Amniotic stem cell (primary cell): ENCODE measurements around the gene FGD3.

ENCODE experiments used
- DNase-seq: peaks from one replicate; lab custom pipeline; 2025; lab: John Stamatoyannopoulos, UW

FGD3 gene

DNA sequence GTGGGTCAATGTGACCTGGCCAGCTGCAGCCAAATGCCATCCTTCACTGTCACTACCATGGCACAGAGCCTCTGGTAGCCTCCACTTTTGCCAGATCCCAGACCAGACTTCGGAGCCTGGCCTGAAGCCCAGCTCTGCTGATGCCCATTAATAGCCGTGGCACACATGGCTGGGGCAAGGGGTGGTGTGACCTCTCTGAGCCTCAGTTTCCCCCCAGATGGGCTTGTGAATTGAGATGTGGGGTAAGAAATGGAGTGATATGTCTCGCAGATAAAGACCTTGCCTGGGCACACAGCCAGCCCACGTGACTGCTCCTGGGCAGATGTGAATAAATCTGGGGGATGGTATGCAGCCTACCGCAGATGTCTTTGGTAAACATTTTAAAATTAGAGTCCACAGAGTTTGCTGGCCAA lies 125.1 kb downstream of the FGD3 start:
- DNase-seq: no peak

DNA sequence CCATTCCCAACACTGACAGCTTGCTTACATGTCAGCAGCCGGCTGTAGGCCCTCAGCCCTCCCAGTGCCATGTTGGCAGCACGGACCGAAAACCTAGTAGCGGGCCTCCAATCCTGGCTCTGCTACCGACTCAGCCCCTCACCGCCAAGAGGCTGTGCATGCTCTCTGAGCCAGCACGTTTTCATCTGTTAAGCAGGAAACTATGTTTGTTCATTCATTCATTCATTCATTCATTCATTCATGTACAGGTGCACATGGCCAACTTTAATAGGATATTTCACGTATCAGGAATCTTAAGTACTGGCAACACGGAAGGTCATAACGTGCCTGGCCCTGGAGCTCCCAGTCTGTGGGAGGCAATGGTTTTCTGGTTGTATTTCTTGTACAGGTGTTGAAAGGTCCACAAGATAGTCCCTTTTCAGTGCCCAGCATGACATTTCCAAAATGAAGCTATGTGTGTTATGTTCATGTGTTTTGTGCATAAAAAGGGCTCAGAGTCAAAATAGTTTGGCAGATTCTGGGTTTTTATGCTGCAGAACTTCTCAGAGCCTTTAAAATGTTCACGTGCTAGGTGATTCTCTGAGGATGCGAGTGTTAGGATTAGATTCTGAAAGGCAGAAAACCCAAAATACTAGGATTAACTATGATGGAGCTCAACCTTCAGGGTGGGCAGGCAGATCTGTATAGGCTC lies 128.9 kb downstream of the FGD3 start:
- no peak for DNase-seq

DNA sequence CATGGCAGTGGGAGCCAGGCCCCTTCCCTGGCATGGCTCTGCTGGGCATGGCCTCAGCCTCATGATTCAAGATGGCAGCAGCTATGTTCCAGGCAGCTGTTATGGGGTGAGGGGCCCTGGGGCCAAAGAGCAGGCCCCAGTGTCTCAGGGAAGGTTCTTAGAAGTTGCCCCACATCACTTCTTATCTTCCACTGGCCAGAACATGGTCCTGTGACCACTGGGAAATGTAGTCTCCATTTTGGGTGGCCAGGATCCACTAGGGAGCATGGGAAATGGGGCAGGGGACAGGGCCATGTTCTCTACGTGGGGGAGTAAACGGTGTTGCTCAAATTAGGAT lies 129.4 kb downstream of the FGD3 start:
- DNase-seq: no peak

DNA sequence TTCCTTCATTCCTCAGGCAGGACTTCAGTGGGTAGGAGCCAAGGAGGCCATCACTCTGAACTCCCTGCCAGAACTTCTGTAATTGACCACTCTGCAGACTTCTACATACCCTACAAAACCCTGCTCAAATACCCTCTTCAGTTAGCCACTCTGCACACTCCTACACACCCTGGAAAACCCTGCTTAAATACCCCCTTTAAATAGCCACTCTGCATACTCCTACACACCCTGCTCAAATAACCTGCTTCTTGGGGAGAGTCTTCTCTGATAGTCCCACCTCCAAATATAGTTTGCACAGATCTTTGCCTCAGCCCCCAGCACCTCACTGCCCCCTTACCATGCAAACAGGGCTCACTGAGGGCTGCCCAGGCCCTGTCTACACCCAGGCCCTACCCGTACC lies 130.0 kb downstream of the FGD3 start:
- DNase-seq: no peak

DNA sequence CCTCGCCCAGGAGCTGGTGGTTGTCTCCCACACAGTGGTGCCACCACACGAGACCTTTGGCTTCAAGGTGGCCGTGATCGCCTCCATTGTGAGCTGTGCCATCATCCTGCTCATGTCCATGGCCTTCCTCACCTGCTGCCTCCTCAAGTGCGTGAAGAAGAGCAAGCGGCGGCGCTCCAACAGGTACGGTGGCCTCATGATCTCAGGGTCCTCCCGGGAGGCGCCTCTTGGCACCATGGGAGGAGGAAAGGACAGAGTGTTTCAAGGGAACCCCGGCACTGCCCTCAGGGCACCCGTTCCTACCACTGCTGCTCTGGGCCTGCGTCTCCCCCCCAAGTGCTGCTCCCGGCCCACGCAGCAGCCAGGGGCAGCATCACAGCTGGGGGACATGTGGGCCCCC lies 130.5 kb downstream of the FGD3 start:
- DNase-seq: no peak

DNA sequence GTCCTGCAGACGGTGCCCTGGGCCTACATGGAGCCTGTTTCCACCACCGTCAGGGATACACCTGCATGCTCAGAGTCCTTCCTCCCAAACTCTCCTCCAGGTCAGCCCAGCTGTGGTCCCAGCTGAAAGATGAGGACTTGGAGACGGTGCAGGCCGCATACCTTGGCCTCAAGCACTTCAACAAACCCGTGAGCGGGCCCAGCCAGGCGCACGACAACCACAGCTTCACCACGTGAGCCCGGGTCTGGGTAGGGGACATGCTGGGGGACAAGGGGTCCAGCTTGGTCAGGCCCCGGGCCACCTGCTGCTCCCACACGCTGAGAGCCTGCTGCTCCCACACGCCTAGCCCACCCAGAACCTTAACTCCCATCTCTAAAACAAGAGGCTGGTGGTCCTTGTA lies 132.0 kb downstream of the FGD3 start:
- DNase-seq: no peak

DNA sequence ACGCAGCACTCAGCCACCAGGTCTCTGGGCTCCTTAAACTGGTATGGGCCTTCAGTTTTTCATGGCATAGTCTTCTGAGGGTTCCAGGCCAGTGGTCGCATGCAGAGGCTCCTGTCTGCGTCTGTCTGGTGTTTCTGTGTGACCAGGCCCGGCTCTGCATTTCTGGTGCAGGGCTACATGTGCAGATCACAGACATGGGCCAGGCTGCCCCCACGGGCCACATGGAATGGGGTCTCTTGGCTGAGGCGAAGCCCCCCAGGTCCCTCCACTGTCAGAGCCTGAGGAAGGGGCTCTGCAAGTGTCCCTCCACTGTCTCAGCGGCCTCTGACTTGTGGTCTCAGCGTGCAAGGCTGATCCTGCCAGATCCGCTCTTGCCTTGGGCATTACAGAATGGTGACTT lies 133.1 kb downstream of the FGD3 start:
- no peak for DNase-seq

DNA sequence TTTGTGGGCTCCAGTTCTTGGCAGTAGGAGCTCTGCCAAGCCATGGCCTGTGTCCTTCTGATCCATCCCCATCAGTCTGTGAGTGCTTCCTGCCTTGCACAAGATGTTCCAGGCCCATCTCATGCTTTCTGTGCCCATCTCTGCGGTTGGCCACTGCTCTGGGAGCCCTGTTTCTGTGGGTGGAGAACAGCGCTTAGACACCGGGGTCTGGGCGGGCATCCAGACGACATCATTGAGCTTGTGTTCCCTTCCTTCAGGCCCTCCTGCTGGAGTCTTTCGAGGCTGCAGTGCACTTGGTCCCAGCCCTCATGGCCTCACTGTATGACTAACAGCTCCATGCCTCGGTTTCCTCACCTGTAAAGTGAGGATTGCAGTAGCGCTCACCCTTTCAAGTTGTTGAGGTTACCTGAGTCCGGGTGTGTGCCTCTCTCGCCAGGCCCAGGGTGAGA lies 133.8 kb downstream of the FGD3 start:
- no peak for DNase-seq

DNA sequence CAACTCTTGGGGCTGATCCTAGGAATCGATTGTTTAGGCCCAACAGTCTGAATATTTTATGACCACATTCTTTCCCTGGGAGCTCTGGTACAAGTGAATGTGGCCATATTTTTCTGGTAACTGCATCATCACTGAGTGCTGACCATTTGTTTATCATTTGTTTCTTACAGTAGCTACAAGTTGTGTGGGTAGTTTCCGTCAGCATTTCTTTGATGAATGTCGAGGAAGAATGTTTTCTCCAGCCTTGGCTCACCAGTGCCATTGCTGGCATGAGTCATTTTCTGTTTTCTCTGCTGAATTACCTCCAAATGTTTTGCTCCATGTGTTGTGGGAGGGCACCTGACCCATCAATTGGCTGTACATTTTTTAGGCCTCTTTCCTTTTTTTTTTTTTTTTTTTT lies 134.6 kb downstream of the FGD3 start:
- DNase-seq: no peak

DNA sequence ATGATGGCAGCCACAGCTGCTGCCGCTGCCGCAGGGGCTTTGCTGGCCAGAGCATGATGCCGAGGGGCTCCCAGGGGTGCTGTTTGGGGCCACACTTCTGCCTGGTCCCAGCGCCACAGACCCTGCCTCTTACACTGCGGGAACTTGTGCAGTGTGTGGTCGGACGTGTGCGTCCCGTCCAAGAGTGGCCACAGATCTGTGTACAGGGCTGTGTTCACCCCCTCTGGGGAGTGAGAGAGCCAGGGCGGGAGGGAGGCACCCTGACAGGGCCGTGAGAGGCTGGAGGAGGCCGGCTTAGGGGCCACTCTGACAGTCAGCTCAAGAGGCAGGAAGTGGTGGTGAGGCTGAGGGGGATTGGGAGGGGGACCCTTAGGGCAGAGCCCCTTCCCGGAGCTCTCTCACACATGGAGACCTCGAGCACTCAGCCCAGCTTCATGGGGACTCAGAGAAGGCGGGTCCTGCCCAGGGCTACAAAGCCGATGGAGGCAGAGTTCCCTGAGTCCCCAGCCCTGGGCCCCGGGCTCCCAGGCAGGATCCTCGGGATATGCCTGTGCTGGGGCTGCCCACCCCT lies 135.6 kb downstream of the FGD3 start:
- DNase-seq: no peak

DNA sequence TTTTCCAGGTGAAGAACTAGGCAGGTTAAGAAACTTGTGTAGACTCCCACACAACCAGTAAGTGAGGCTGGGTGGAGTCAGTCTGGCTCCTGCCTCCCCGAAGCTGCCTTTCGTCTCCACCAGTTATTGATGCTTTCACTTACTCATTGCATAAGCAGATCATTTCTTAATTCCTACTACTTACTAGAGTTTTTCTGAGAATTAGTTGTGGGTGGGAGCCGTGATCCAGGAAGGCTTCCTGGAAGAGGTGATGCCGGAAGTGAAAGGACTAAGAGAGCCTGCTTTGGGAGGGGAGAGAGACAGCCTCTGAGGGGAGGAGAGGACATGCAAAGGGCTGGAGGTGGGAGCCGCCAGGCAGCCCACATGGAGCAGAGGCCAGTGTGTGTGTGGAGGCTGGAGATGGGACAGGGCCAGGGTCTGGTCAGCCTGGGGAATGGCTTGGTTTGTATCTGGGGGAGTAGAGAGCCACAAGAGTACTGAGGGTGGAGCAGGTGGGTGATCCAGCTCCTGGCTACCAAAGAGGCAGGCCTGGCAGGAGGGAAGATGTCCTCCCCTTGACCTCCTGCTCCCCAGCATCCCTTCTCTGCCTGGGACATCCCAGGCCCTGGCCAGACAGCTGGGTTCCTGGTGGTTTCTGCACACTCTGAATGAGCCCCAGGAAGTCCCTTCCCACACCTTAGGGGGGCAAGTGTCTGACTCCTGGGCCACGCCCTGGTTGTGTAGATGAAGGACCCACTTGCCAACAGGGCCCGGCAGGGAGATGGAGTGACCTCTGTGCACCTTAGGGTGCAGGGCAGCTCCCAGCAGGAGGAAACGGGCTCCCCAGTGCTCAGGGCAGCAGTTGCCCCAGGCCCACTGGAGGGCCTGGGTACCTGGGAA lies 136.5 kb downstream of the FGD3 start:
- DNase-seq: no peak

DNA sequence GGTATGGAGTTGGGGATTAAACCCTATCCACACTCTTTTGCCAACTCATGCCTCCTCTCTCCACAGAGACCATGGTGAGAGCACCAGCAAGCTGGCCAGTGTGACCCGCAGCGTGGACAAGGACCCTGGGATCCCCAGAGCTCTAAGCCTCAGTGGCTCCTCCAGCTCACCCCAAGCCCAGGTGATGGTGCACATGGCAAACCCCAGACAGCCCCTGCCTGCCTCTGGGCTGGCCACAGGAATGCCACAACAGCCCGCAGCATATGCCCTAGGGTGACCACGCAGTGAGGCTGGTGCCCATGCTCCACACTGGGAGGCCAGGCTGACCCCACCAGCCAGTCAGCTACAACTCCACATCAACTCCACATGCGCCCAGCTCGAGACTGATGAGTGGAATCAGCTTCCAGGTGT lies 137.2 kb downstream of the FGD3 start:
- no peak for DNase-seq

DNA sequence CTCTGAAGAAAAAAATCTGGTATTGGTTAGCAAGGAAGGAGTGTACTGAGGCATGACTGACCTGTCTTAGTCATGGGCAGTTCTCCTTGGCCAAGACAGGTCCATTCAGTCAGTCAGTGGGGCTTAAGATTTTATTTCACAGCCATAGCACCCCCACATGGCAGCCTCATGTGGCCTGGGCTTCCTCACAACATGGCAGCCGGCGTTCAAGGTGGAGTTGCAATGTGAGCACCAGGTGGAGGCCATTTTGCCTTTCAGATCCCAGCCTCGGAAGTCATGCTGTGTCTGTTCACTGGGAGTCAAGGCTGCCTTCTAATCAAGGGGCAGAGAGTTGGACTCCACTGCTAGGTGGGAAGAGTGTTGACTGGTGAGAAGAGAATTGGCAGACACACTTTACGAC lies 138.4 kb downstream of the FGD3 start:
- no peak for DNase-seq
